GM19351 (cell line): Measurements from ENCODE around the gene RIN3.
"Not testable (repeated sequence)": the region's sequence is repeated elsewhere in the genome, so short reads cannot be mapped to it uniquely, and the experiment has no call there.

Experiments
- ATAC-seq: cut with Tn5 transposase; IDR thresholded peaks from one replicate; pipeline ENCODE4 v1.9.1; 2021; ENCODE audit warnings: mild to moderate bottlenecking, moderate library complexity; ENCODE audit not compliant: unreplicated experiment

RIN3 gene

DNA sequence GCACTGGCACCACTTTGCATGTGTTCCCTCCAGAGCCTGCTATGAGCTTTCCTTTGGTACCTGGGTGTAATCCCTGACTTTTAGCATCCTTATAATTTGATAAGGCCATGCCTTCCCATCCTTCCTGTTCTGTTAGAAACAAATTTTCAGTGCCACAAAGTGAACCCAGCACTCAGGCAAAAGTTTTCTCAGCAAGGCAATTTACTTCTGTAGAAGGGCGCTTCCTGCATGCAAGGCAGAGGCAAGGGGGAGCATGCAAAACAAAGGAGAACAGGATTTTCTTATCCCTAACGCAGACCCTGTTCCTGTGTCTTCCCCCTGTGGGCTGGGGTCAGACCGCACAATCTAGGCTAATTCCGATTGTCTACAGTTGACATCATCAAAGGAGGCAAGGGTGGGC lies 108.7 kb downstream of the RIN3 start:
- no peak for ATAC-seq

DNA sequence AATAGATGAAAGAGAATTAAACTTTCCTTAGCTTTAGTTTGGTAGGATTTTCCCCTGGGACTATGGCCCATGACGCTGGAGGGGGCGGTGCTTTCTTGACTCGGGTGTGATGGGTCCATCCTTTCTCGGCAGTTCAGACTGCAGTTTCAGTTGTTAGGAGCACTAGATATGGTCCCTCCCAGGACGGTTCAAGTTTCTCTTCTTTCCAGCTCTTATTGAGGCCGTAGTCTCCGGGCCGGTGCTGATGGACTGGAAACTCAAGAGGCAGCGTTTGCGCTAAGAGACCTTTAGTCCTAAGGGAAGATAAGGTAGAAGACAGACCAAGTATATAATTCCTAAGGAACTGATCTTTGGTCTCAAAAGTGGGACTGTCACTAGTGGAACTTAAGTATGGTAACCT lies 111.2 kb downstream of the RIN3 start:
- ATAC-seq, result no peak

DNA sequence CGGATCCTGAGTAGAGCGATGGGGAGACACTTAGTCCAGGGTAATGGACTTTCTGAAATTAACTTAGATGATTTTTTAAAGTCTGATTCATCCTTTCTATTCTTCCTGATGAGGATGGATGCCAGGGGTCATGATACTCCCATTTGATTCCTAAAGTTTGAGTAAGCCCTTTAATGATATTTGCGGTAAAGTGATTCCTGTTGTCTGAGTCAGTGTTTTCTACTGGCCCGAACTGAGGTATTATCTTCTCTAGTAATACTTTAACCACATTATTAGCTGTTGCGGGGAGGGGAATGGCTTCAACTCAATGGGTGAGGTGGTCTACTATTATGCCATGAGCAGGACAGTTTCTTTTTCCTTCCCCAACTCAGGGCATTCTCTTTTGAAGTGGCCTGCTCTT lies 111.6 kb downstream of the RIN3 start:
- ATAC-seq, result no peak

DNA sequence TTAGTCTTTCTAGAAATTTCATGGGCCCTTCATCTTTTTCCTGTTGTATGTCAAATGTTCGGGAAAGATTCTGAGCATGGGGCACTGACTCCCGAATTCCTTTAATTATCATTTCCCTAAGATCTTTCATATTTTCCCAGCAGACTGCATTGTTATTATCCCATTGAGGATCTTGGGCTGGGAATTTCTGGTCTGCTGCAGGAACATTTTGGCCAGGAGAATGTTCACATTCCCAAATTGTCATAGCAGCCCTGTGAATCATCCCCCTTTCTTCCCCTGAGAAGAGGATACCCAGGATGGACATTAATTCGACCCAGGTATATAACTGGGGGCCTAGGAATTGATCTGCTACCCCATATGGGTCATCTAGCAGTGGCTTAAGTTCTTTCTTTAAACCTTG lies 112.5 kb downstream of the RIN3 start:
- no peak for ATAC-seq

DNA sequence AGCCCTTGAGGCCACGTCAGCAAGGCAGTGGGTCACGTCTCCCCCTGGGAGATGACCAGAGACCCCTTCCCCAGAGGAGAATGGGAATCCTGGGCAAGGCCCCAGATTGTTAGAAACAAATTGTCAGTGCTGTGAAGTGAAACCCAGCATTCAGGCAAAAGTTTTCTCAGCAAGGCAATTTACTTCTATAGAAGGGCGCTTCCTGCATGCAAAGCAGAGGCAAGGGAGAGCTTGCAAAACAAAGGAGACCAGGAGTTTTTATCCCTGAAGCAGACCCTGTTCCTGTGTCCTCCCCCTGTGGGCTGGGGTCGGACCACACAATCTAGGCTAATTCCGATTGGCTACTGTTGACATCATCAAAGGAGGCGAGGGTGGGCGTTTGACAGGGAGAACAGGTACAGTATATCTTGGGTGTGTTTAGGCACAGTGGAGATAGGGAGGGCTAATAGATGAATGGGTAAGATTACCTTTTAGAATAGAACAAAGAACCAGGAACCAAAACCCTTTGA lies 114.2 kb downstream of the RIN3 start:
- ATAC-seq, result no peak

DNA sequence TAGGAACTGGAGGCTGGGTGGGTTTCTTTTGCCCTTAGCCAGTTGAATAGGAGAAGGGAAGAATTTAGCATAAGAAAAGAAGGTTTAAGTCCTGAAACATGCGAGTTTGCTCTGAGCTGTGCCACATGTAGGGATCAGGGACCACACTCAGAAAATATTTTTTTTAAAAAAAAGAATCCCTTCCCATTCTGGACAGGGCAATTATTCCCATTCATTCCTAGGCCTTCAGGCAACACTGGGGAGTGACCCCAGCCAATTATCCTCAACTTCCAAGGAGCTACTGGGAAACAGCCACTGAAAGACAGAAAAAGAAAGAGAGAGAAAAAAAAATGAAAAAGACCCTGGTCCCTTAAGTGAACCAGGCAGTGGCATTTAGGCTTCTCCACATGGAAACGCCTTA lies 115.1 kb downstream of the RIN3 start:
- ATAC-seq, result no peak

DNA sequence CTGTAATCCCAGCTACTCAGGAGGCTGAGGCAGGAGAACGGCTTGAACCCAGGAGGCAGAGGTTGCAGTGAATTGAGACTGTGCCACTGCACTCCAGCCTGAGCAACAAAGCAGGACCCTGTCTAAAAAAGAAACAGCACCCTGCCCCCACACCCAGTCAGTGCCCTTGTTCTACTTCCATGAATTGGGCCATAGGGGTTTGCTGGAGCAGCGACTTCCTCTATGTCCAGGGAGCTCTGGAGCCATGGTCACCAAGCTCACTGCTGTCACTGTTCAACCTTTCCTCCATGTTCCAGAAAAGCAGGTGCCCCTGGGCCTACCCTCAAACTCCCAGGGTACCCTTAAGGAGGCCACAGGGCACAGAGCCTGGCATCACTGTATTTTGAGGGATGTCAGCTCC lies 116.8 kb downstream of the RIN3 start:
- ATAC-seq, result no peak

DNA sequence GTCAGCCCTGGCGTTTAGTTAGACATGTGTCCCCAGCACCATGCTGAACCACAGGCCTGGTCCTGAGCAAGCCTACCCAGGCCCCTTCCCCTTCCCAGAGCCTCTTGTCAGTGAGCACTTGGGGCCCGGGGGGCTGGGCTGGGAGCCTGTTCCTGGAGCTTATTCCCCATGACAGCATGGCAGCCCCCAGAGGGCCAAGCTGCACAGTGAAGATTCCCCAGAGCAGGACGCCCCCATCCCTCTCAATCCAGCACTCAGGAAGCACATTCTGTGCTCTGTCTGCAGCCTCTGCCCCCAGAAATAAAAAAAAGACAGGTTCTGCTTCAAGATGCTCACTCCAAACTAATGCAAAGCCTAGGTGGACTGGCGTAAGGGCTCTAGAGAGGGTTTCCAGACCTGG lies 117.5 kb downstream of the RIN3 start:
- ATAC-seq, result no peak

DNA sequence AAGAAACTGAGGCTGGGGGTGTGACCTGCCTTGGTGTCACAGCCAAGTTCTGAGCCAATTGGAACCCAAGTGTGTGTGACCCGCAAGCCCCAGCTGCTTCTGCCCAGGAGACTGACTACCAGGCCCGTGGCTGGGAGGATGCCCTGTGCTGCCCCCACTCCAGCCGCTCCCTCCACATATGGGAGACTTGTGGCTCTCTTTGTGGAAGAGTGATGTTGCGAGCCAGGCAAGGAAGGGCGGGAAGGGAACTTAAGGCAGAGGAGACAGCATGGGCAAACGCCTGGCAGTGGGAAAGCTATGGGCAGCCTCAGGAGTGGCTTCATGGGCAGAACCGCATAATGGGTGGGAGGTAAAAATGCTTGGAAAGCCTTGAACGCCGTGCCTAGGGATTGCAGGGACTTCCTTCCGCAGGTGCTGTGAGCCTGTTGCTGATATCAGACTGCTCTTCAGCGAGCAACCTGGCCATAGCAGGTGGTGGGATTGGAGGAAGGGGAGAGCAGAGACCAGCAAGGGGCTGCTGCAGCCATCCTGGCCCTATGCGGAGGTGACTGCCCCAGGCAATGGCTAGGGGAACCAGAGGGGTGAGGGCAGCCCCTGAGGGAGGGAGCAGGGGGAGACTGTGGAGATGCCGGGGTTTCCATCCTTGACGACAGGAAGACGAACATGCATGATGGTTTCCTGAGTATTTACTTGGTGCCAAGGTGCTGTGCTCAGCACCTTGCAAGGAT lies 119.1 kb downstream of the RIN3 start:
- ATAC-seq, result no peak

DNA sequence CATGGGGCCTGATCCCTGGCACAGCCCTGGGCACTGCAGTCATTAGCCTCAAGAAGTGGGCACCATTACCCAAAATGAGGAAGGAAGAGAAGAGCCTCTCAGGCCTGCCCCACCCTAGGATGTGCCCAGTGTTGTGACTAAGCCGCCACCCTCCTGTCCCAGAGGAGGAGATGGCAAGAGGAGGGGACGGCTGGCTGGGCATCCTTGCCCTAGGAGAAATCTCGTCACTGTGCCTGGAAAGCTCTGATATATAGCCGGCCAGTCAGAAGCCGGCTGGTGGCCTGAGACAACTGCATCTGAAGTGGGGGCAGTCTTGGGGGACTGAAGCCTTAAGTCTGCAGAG lies 119.7 kb downstream of the RIN3 start:
- ATAC-seq, result no peak

DNA sequence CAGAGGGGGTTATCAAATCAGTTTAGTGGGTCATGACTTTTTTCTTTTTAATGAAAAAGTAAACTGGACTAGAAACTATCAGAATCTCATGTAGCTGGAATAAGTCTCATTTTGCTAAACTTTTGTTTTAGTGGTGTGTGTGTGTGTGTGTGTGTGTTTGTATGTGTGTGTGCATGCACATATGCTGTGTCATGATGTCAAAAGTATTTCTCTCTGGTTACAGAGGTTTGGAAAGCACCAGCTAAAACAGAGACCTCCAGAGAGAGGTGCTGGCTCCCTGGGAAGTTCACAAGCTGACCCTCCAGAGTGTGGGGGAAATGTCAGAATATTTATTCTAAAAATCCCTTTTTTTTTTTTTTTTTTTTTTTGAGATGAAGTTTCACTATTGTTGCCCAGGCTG lies 120.1 kb downstream of the RIN3 start:
- no peak for ATAC-seq

DNA sequence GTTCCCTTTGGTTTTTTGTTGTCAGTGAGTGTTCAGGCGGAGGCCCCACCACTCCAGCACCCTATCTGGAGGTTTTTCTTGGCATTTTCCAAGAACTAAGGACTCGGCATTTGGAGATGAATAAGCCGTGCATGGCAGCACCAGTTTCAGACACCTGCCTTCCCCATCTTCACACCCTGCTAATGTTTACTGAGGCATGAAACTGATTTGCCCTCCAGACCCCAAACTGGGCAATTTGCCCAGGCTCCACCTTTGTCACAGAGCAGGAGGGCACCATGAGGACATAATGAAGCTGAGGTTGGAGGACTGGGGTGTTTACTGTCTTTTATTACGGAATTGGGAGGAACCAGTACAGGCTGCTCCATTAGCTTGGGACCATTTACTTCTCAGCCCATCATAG lies 121.5 kb downstream of the RIN3 start:
- ATAC-seq, result no peak

DNA sequence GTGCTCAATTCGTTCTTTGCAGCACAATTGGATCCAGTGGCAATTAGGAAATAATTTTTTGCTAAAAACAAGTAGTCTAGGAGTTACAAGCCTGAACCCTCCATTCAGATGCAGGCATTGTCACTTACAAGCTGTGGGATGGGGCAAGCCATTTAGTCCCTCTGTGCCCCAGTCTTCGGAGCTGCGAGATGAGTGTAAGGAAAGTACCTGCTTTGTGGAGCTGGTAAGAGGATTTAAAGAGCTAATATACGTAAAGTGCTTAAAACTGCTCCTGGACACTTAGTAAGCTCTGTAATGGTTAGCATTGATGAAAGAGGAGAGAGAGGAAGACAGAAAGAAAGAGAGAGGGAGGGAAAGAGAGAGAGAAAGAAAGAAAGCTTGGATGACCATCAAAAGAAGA lies 122.3 kb downstream of the RIN3 start:
- ATAC-seq, result no peak

DNA sequence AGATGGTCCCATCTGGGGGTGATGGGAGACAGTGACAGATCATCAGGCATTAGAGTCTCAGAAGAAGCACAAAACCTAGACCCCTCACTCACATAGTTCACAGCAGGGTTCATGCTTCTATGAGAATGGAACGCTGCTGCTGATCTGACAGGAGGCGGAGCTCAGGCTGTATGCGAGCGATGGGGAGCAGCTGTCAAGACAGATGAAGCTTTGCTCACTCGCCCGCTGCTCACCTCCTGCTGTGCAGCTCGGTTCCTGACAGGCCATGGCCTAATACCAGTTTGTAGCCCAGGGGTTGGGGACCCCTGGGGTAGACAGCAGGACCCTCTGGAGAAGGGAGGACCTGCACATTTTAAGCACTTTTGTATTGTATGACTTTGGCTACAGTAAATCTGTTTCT lies 123.6 kb downstream of the RIN3 start:
- ATAC-seq, result no peak

DNA sequence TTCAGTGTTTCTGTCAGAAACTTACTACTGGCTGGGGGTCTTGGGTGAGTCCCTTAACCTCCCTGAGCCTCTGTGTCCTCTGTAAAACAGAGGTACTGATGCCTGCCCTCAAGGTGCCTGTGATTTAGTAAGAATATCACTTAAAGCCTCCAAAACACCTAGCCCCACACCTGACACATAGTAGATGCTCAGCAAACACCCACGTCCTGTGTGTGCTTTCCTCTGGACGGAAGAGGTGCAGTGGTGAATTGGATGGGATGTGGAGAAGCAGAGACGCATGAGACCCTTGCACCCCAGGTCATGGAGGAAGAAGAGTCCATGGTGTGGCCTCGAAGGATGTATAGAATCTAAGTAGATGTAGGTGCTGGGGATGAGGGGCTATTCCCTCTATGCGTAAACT lies 124.3 kb downstream of the RIN3 start:
- ATAC-seq, result no peak

DNA sequence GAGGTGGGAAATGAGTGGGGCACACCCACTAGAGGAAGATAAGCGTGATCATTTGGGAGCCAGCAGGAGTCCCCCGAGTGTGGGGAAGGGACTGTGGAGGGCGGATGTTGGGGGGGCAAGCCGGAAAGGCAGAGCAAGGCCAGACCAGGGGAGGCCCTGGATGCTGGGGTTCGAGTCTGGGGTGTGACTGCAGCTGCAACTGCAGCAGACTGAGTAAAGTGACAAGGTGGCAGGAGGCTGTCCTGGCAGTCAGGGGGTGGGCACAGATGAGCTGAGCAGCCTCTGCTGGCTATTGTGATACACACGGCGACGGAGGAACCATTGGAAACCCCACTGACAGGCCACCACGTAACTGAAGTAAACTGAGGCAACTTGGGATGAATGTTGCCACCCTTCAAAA lies 124.7 kb downstream of the RIN3 start:
- no peak for ATAC-seq

DNA sequence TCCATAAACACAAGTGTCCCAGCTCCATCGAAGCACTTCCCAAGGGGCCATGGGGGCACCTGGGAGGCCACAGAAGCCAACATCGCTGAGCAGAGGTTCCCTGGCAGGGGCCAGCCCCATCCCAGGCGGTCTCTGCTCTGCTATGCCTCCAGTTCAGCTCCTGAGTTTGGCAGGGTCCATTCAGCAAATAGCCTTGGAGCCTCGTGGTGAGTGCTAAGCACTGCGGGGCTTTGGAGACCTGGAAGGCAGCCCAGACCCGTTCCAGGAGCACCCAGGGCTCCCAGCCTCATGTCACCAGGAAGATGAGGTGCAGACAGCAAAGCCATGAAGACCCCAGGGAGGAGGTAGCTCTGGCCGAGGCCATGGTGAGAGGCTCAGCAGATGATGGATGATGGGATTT lies 125.3 kb downstream of the RIN3 start:
- ATAC-seq, result no peak

DNA sequence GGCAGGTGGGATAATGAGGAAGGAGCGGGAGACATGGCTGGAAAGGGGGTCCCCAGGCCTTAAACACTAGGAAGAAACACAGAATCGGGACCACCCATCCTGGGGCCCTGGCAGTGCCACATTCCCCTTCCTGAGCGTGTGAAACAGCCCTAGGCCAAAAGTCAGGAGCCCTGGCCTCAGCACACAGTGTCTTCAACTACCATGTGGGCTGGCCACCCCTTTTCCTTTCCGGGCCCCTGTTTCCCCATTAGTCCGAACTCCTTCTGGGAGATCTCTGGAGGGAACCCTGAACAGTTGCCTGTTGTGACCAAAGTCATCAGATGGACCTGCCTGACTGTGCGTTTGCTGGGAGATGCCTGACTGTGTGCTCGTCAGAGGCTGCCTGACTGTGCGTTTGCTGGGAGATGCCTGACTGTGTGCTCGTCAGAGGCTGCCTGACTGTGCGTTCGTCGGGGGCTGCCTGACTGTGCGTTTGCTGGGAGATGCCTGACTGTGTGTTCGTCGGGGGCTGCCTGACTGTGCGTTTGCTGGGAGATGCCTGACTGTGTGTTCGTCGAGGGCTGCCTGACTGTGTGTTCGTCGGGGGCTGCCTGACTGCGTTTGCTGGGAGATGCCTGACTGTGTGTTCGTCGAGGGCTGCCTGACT lies 126.0 kb downstream of the RIN3 start:
- not testable (repeated sequence) for ATAC-seq

DNA sequence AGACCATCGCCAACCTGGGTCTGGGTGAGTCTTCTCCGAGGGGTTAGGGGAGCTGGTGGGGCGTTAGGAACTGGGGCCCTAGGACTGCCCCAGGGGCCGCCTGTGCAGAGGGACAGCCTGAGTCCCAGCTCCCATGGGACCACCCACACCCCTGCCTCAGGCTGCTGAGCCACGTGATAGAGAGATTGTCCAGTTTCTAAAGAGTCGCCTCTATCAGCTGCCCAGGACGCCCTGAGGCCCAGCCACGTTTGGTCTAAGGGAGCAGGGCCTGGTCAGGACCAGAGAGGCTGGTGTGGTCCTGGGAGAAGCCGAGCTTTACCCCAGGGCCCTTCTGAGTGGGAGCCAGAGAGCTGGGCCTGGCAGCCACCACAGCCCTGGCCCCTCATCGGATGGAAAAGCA lies 127.7 kb downstream of the RIN3 start:
- no peak for ATAC-seq

DNA sequence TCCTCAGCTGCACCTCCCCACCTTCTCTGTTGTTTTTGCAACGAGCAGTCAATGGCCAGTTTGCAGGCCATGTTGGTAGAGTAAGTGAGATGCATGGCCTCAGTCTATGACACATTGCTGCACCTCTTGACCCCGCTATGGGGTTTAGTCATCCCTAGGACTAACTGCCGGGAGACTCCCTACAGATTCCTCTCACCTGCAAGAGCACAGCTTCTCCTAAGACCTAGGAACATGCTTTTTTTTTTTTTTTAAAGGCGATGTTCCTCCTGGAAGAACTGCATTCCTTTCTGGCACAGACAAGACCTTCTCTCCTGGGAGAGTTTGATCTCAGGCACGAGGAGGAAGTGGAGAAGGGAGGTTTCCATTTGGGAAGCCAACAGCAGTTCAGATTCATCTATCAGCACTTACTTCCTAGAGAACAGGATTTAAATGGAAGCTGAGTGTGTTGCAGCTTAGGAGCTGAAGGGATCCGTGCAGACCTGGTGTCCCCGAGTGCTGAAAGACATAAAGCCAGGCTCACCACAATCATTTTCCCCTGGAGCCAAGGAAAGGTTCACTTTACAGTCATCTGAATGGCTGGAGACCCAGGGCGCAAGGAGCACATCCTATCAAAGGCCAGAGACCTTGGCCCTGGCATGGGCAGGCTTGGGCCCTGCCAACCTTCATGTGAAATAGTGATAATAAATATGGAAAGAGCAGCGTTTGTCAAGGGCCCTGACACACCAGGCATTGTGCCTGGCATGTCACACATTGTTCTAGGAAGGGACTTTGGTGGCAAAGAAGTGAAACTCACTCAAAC lies 130.8 kb downstream of the RIN3 start:
- ATAC-seq, result no peak

DNA sequence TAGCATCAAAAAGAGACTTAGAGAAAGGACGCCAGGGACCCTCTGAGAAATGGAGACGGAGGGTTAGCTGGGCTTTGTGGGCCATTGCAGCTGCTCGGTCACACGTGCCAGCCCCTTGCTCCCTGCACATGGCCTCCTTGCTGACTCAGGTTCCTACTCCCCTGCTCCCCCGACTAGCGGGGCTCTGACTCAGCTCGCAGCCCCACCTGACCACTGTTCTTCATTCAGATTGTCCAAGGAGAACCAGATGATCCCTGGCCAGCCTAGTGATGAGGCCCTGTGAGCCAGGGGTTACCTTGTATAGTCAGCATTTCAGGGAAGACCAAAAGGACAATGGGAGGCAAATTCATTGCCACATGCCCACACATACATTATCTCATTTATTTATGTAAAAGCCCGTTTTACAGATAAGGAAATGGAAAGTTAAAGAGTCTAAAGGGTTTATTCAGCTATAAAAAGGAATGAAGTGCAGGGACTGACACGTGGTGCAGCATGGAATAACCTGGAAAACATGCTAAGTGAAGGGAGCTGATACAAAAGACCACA lies 131.5 kb downstream of the RIN3 start:
- ATAC-seq, result no peak
